B cell (primary cell): ENCODE data around the gene PIK3AP1. TPM values are rescaled to one million over a fixed set of nuclear protein-coding genes. Genes with fewer than 3 reads are reported as not detected.

Experiments used
- ATAC-seq: fragments of 200-7000 bp; cut with Tn5 transposase; one replicate; pipeline ENCODE4 v1.10.0; 2021; ENCODE audit warnings: low read depth, mild to moderate bottlenecking, moderate number of reproducible peaks, moderate library complexity
- CTCF ChIA-PET: fragments of 350-600 bp; sonication (Branson Sonifier 250); formaldehyde crosslinking; loops from one replicate; lab custom pipeline; 2021; ENCODE audit warnings: antibody characterized with exemption, inconsistent platforms; lab: Charles Lee
- POLR2A ChIA-PET: fragments of 350-600 bp; sonication (Branson Sonifier 250); formaldehyde crosslinking; loops from one replicate; lab custom pipeline; 2021; ENCODE audit warnings: antibody characterized with exemption; lab: Charles Lee
- DNase-seq: peaks from one replicate; pipeline ENCODE4 v3.0.0; 2013
- H2AFZ ChIP-seq: 2 replicates; pipeline ENCODE4 v1.6.1; 2012; ENCODE audit warnings: mild to moderate bottlenecking, low read depth, low read length; ENCODE audit not compliant: insufficient read depth, poor library complexity, severe bottlenecking
- H3K27ac ChIP-seq, 2 donors: 1 replicate in 1 of 2; 2 replicates in 1 of 2; pipeline ENCODE4 v1.5.1; 2012 to 2013; ENCODE audit warnings: low read length in 2 of 2, mild to moderate bottlenecking in 2 of 2, moderate library complexity in 1 of 2
- H3K27me3 ChIP-seq, 4 experiments: fragments of 200-600 bp in 1 of 4; sonication (generic) in 1 of 4; replicated peaks in 1 of 4; 1 replicate in 2 of 4; 2 replicates in 2 of 4; pipeline versions ENCODE4 v1.6.1 to v1.7.0; 2013 to 2016; ENCODE audit warnings: low read length in 3 of 4, mild to moderate bottlenecking in 2 of 4, mixed read lengths in 1 of 4, moderate library complexity in 1 of 4; ENCODE audit not compliant: insufficient read depth in 4 of 4, control insufficient read depth in 3 of 4; ENCODE audit errors: control extremely low read depth in 1 of 4
- H3K36me3 ChIP-seq, 2 experiments: replicated peaks in 1 of 2; 1 replicate in 1 of 2; 2 replicates in 1 of 2; pipeline versions ENCODE4 v1.6.1 to v1.7.1; 2013; ENCODE audit warnings: low read length in 1 of 2; ENCODE audit not compliant: insufficient read depth in 2 of 2, control insufficient read depth in 1 of 2; ENCODE audit errors: control extremely low read depth in 1 of 2, extremely low read depth in 1 of 2
- H3K4me1 ChIP-seq, 2 donors: fragments of 200-600 bp in 1 of 2; sonication (generic) in 1 of 2; 1 replicate in 1 of 2; 2 replicates in 1 of 2; pipeline versions ENCODE4 v1.5.1 to v1.6.1; 2013 to 2017; ENCODE audit warnings: low read length in 2 of 2; ENCODE audit not compliant: control insufficient read depth in 2 of 2, insufficient read depth in 2 of 2
- H3K4me2 ChIP-seq: replicated peaks from 2 replicates; pipeline ENCODE3; 2012; ENCODE audit warnings: mild to moderate bottlenecking, low read depth, low read length; ENCODE audit not compliant: poor library complexity, severe bottlenecking
- H3K4me3 ChIP-seq, 5 experiments: fragments of 200-600 bp in 1 of 5; sonication (generic) in 1 of 5; 1 replicate in 3 of 5; 2 replicates in 2 of 5; pipeline versions ENCODE4 v1.5.1 to v1.7.0; 2011 to 2016; ENCODE audit warnings: low read length in 4 of 5, mild to moderate bottlenecking in 4 of 5, low read depth in 2 of 5, control low read depth in 1 of 5, moderate library complexity in 1 of 5; ENCODE audit not compliant: insufficient read depth in 1 of 5; ENCODE audit errors: control extremely low read depth in 1 of 5, extremely low read depth in 1 of 5
- H3K79me2 ChIP-seq: fragments of 200-600 bp; sonication (generic); one replicate; pipeline ENCODE4 v1.6.0; 2016; ENCODE audit warnings: low read length; ENCODE audit not compliant: control insufficient read depth, insufficient read depth
- H3K9ac ChIP-seq: fragments of 200-600 bp; sonication (generic); 2 replicates; pipeline ENCODE4 v1.6.1; 2017; ENCODE audit warnings: mild to moderate bottlenecking, low read length, moderate library complexity
- H3K9me3 ChIP-seq, 3 donors: one replicate each; pipeline versions ENCODE4 v1.6.1 to v1.7.1; 2013; ENCODE audit warnings: low read length in 2 of 3; ENCODE audit not compliant: control insufficient read depth in 2 of 3, insufficient read depth in 1 of 3; ENCODE audit errors: control extremely low read depth in 1 of 3
- H4K20me1 ChIP-seq: 2 replicates; pipeline ENCODE4 v1.6.0; 2012; ENCODE audit warnings: mild to moderate bottlenecking, low read length; ENCODE audit not compliant: insufficient read depth, control insufficient read depth, poor library complexity, severe bottlenecking
- H3K27ac Mint-ChIP-seq: one replicate; pipeline ENCODE4 v1.8.0; 2021; ENCODE audit warnings: mixed read lengths
- H3K27me3 Mint-ChIP-seq: one replicate; pipeline ENCODE4 v1.8.0; 2021; ENCODE audit warnings: mixed read lengths
- H3K4me1 Mint-ChIP-seq: one replicate; pipeline ENCODE4 v1.8.0; 2021; ENCODE audit warnings: mixed read lengths
- H3K4me3 Mint-ChIP-seq: one replicate; pipeline ENCODE4 v1.8.0; 2021; ENCODE audit warnings: mixed read lengths
- H3K9me3 Mint-ChIP-seq: one replicate; pipeline ENCODE4 v1.8.0; 2022; ENCODE audit warnings: mixed read lengths; ENCODE audit not compliant: insufficient read depth
- EZH2 ChIP-seq: IDR thresholded peaks from 2 replicates; pipeline ENCODE4 v1.6.1; 2012; ENCODE audit warnings: borderline replicate concordance, low read depth, mild to moderate bottlenecking, moderate library complexity, low read length; ENCODE audit not compliant: insufficient read depth, poor library complexity, severe bottlenecking
- WGBS: methylation state at CpG from one replicate; pipeline ENCODE4 v1.1.5; 2013; ENCODE audit warnings: missing lambda C conversion rate; ENCODE audit not compliant: insufficient coverage; 5-methylcytosine and 5-hydroxymethylcytosine counted together
- intact Hi-C: fragments of 100-400 bp; cut with micrococcal nuclease; formaldehyde crosslinking; loops from one replicate; pipeline ENCODE4 v1.10.0; 2022
- polyA plus RNA-seq: library from polyadenylated mRNA; depleted of rRNA; stranded (reverse); fragments of >200 nt; gene quantifications from 2 replicates; pipeline ENCODE4 v1.2.3, GENCODE V29; 2012
- total RNA-seq, 2 donors: library from RNA; stranded (reverse); fragments of 120-200 nt in 1 of 2; gene quantifications; 1 replicate in 1 of 2; 2 replicates in 1 of 2; pipeline versions ENCODE4 v1.2.3 to v1.2.4, GENCODE V29; 2013 to 2022
- TF ChIP-seq, protein P1 (sequence below): fragments of 200-600 bp; IDR thresholded peaks from one replicate; pipeline ENCODE4 v1.8.0; 2022; ENCODE audit warnings: antibody characterized with exemption, mild to moderate bottlenecking

The PIK3AP1 gene
- total and polyA plus RNA-seq, 2 donors (not counting 1 experiment from before 2014, with no cell fraction given): 125 to 130 TPM

GRCh38 chr10:96721207-96721572 lies 876 bp upstream of the PIK3AP1 start:
- peaks cover 76% of the 10 kb centered on the region for H3K4me1 Mint-ChIP-seq
- intact Hi-C loops: loop anchor here (2.0 kb wide), 2 partner anchors 16 to 48 kb away; no protein-coding TSS in a partner anchor

More at GRCh38 chr10:96721207-96721572, 876 bp upstream of the PIK3AP1 start:
- 0% methylated on average over 1 of the region's 4 CpGs for WGBS
- peak overlapping the region; percentile 98 for H3K4me2 ChIP-seq
- H3K9ac ChIP-seq: peak overlapping the region; percentile 93
- peaks cover 57 to 71% of the 10 kb centered on the region in 2 donors for H3K4me1 ChIP-seq
- peak overlapping the region; percentile 35 to 98 (median 91) for H3K4me3 ChIP-seq
- H3K27ac Mint-ChIP-seq: peak overlapping the region; percentile 93
- H2AFZ ChIP-seq: peak overlapping the region; percentile 98
- H3K9me3 Mint-ChIP-seq: no peaks in the 10 kb centered on the region
- TF ChIP-seq EZH2: no peak
- TF ChIP-seq, protein P1, sequence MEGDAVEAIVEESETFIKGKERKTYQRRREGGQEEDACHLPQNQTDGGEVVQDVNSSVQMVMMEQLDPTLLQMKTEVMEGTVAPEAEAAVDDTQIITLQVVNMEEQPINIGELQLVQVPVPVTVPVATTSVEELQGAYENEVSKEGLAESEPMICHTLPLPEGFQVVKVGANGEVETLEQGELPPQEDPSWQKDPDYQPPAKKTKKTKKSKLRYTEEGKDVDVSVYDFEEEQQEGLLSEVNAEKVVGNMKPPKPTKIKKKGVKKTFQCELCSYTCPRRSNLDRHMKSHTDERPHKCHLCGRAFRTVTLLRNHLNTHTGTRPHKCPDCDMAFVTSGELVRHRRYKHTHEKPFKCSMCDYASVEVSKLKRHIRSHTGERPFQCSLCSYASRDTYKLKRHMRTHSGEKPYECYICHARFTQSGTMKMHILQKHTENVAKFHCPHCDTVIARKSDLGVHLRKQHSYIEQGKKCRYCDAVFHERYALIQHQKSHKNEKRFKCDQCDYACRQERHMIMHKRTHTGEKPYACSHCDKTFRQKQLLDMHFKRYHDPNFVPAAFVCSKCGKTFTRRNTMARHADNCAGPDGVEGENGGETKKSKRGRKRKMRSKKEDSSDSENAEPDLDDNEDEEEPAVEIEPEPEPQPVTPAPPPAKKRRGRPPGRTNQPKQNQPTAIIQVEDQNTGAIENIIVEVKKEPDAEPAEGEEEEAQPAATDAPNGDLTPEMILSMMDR: no peak
- H4K20me1 ChIP-seq: no peaks in the 10 kb centered on the region
- peaks cover 0 to 3% (median 0%) of the 10 kb centered on the region in 3 donors for H3K9me3 ChIP-seq
- no peaks in the 10 kb centered on the region for H3K27me3 ChIP-seq
- no peaks in the 10 kb centered on the region for H3K27me3 Mint-ChIP-seq
- ChIA-PET CTCF (interaction anchor here (0.7 to 2.5 kb wide), 16 partner anchors 15 to 89 kb away, joined by 3 to 11 read pairs (median 4); no protein-coding TSS in a partner anchor), POLR2A (interaction anchor here (0.6 to 2.0 kb wide), 6 partner anchors 19 to 78 kb away, joined by 3 to 8 read pairs (median 4); no protein-coding TSS in a partner anchor)
- DNase-seq (no peak), ATAC-seq (no peak)
- H3K79me2 ChIP-seq: peaks cover 45% of the 10 kb centered on the region
- no peaks in the 10 kb centered on the region for H3K36me3 ChIP-seq
- peak overlapping the region; percentile 81 to 93 for H3K27ac ChIP-seq
- peak overlapping the region; percentile 95 for H3K4me3 Mint-ChIP-seq
